GM19463 (cell line): ENCODE measurements around the gene DHX34.
"Not testable (repeated sequence)": the region's sequence is repeated elsewhere in the genome, so short reads cannot be mapped to it uniquely, and the experiment has no call there.

Experiments used
- ATAC-seq: cut with Tn5 transposase; IDR thresholded peaks from one replicate; pipeline ENCODE4 v1.9.1; 2021; ENCODE audit warnings: mild to moderate bottlenecking, moderate library complexity; ENCODE audit not compliant: unreplicated experiment

The DHX34 gene

DNA sequence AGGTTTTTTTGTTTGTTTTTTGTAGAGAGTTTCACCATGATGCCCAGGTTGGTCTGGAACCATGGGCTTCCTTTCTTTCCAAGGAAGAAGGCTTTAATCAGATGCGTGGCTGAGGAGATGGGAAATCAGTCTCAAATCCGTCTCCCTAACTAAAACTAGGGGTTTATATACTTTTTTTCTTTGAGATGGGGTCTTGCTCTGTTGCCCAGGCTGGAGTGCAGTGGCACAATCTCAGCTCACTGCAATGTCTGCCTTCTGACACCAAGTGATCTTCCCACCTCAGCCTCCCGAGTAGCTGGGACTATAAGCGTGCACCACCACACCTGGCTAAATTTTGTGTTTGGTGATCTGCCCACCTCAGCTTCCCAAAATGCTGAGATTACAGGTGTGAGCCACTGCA, 35.4 kb downstream of the DHX34 start:
- ATAC-seq, result not testable (repeated sequence)

DNA sequence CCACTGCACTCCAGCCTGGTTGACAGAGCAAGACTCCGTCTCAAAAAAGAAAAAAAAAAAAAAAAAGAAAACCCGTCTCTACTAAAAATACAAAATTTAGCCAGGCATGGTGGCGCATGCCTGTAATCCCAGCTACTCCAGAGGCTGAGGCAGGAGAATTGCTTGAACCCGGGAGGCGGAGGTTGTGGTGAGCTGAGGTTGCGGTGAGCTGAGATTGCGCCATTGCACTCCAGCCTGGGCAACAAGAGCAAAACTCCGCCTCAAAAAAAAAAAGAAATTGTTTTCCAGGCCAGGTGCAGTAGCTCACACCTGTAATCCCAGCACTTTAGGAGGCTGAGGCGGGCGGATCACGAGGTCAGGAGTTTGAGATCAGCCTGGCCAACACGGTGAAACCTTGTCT, 37.5 kb downstream of the DHX34 start:
- not testable (repeated sequence) for ATAC-seq

DNA sequence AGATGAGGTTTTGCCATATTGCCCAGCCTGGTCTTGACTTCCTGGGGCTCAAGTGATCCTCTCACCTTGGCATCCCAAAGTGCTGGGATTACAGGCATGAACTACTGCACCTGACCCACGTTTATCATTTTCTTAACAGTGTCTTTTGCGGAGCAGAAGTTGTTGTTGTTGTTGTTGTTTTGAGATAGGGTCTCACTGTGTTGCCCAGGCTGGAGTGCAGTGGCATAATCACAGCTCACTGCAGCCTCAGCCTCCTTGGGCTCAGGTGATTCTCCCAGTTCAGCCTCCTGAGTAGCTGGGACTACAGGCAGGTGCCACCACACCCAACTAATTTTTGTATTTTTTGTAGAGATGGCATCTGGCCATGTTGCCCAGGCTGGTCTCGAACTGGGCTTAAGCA, 38.5 kb downstream of the DHX34 start:
- ATAC-seq, result not testable (repeated sequence)

DNA sequence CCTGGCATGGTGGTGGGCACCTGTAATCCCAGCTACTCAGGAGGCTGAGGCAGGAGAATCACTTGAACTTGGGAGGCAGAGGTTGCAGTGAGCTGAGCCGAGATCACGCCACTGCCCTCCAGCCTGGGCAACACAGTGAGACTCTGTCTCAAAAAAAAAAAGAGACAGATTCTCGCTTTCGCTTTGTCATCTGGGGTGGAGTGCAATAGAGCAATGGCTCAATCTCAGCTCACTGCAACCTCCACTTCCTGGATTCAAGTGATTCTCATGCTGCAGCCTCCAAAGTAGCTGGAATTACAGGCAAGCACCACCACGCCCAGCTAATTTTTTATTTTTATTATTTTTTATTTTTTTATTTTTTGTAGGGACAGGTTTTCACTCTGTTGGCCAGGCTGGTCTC, 39.6 kb downstream of the DHX34 start:
- ATAC-seq, result not testable (repeated sequence)

DNA sequence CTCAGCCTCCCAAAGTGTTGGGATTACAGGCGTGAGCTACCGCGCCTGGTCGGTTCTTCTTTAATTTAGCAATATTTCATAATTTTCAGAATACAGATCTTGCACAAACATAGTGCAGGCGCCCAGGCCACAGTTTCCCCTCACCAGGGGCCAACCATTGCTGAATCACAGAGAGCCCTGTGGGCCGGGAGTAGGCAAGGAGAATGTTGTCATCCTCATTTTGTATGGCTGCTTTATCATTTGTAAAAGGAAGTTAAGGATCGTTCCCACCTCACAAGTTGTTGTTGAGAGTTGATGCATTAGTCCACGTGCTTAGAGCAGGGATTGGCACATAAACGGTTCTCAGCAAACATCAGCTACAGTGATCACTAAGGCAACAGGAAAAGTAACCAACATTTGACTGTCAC, 40.0 kb downstream of the DHX34 start:
- no peak for ATAC-seq

DNA sequence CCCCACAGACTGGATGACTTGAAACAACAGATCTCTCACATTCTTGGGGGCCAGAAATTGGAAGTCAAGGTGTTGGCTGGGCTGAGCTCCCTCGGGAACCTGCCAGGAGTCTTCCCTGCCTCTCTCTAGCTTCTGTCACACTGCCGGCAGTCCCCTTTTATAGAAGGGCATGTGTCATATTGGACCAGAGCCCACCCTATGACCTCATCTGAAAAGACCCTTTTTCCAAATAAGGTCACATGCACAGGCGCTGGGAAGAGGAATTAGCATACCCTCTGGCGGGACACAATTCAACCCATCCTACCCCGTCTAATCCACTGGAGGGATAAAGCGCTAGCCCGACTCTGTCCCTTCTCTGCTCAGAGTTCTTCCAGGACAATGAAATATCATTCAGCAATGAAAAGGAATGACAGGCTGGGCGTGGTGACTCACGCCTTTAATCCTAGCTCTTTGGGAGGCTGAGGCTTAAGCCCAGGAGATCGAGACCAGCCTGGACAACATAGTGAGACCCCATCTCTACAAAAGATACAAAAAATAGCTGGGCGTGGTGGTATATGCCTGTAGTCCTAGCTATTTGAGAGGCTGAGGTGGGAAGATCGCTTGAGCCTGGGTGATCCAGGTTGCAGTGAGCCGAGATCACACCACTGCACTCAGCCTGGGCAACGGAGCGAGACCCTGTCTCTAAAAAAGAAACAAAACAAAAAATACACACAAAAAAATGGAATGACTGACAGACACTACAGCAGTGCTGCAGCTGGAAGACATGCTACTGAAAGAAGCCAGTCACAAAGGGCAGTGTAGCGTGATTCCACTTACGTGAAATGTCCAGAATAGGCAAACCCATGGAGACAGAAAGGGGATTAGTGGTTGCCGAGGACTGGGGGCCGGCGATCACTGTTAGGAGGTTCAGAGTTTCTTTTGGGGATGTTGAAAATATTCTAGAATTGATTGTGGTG, 41.7 kb downstream of the DHX34 start:
- ATAC-seq, result no peak

DNA sequence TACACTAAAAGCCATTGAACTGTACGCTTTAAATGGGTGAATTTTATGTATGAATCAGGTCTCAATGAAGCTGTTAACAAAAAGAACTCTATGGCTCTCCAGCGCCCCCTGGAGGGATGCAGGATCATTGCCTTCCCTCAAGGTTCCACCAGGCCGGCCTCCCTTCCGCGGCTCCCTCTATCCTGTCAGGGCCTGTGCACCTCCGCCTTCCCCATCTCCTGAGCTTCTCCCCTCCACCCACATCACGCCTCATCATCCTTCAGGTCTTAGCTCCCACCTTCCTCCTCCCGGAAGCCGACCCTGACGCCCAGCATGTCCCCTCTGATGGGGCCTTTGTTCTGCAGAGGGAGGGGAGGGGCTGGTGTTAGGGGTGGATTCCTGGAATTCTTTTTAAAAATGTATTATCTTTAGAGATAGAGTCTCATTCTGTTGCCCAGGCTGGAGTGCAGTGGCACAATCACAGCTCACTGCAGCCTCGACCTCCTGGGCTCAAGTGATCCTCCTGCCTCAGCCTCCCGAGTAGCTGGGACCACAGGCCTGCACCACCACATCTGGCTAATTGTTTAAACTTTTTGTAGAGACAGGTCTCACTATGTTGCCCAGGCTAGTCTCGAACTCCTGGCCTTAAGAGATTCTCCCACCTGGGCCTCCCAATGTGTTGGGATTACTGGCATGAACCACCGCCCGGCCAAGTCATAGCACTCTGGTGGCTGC, 42.6 kb downstream of the DHX34 start:
- ATAC-seq, result no peak

DNA sequence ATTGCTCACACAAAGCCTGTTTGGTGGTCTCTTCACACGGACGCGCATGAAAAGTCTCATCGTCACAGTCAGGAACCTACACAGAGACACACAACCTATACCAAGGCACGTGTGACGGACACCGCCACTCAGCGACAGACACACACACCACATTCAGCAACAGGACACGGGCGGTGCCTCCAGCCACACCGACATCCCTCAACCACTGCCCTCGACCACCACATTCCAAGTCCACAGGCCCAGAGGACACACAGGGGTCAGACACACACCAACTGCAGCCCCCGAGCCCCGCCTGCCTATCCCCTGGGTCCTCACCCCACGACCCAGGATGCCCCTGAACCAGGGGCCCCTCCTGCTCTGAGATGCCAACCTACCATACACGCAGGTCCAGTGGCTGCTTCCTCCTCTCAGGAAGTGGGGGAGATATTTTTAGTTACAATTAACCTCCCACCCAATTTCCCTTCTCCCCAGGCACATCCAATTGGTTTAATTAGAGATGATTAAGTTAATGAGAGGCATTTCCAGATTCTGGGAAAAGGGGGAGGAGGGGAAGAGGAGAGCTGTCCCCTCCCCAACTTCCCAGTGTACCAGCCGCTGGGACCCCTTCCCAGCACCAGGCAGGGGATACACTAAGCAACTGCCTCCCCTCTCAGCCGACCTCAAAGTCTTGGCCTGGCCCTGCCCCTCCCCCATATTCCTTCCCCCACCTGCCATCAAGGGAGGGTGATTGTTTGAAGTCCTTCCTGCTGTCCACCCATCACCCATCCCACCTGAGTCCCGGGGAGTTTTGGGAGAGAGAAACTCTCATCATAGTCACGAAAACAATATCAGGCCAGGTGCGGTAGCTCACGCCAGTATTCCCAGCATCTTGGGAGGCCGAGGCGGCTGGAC, 49.8 kb downstream of the DHX34 start:
- no peak for ATAC-seq

DNA sequence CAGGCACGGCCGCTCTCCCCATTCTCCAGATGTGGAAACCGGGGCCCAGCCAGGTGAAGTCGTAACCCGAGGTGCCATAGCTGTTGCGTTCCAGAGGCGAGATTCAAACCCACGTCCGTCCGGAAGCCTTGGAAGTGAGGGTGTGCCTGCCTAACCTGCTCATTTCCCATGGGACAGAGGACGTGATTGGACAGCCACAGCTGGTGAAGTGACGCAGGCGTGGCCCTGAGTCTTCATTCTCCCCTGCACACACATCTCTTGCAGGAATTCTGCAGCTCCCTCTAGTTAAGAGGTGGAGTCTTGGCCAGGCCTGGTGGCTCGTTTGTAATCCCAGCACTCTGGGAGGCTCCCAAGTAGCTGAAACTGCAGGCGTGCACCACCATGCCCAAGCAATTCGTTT, 53.4 kb downstream of the DHX34 start:
- ATAC-seq, result no peak

DNA sequence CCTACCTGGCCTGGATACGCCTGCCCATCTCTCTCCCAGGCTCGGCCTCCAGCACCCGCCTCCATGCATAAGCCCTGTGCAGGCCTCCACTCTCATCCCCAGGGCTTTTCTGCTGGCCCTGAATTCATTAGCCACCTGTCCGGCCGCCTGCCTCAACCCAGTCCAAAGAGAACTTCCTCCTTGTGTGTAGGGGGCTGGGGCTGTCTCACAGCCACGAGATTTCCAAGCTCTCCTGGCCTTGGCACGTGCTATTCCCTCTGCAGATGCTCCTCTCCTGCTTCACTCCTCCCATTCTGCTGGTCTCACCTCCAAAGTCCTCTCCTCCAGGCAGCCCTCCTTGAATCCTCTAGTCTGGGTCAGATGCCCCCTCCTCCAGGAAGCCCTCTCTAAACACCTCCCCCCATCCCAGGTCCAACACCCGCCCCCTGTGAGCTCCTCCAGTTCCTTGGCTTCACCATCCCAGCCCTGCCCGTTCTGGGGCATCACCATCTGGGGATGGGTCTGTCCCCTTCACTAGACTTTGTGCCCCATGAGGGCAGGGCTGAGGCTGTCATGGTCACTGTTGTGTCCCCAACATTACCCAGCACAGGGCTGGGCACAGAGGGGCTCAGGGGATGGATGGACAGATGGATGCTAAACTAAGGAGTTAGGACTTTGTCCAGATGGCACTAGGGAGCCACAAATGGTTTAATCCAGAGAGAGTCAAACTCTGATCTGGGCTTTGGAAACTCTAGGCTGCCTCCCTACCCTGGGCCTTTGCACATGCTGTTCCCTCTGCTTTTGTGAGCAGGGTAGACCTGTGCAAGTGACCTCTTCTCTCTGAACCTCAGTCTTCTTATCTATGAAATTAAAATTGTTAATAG, 55.5 kb downstream of the DHX34 start:
- ATAC-seq, result no peak

DNA sequence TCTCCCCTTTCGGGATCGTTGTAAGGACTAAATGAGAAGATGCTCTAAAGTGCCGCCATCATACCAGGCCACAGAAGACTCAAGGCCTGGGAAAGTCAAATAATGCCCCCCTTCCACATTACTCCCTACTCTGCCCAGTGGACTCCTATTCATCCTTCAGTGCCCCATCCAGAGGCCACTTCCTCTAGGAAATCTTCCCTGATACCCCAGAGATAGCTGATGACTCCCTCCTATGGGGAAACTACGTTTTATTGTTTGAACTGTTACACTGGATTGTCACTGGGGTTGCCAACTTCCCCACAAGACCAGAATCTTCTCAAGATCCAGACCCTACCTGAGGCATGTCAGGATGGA, 56.1 kb downstream of the DHX34 start:
- ATAC-seq, result no peak

DNA sequence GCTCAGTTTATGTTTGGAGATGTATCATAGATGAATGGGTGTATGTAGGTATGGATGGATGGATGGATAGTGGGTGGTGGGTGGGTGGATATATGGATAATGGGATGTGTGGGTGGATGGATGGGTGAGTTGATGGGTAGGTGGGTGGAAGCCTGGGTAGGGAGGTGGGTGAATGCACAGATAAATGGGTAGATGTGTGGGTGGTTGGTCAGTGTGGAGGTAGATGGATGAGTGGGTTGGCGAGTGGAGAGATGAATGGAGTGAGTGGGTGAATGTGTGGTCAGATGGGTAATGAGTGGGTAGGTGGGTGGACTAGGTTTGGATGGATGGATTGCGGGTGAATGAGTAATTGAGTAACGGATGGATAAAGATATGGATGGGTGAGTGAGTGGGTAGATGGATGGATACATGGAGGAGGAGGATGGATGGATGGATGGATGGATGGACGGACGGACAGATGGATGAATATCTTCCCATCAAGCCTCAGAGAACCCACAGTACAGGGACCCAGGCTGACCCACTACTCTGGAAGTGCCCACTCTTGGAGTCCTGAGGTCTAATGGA, 56.8 kb downstream of the DHX34 start:
- no peak for ATAC-seq

DNA sequence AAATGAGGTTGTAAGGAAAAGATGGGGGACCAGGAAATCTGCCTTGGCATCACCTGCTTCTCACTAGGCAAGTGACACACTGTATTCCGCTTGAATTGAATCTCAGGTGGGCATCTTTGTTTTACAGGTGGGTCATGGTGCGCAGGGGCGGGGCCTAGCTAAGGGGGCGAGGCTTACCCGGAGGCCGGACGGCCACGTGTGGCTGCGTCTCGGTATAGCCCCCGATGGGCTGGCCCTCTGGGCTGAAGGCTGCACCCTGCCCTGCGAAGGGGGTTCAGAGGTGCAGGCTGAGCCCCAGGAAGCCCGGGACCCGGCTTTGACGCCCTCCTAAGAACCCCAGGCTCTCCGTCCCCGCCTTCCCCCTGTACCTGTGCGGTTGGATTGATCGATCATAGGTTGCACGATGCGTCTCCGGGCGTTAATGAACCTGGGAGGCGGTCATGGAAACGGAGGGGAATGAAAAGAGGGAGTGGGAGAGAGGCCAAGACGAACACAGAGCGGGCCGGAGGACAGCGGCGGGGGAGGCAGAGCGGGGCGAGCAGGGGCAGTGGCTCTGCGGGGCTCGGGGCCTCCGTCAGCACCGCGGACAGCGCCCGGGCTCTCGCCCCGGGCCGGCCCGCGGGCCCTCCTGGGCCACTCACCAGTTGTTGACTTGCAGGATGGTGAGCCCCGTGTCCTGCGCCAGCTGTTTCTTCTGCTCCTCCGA, 57.7 kb downstream of the DHX34 start:
- ATAC-seq, result no peak

DNA sequence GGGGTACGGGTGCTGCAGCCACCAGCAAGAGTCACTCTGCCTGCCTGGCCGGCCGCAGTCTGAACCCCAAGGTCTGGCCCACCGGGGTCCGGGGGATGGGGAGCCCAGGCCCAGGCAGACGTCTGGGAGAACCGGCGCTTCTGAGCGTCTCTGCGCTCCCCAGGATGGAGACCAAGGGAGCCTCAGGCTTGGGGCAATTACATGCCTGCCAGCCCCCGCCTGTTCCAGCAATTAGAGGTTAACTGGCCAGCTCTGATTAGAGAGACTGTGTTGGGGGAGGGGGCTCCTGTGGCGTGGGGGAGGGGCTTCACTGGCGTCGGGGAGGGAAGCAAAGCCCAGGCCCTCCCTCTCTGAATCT, 58.3 kb downstream of the DHX34 start:
- ATAC-seq, result no peak

DNA sequence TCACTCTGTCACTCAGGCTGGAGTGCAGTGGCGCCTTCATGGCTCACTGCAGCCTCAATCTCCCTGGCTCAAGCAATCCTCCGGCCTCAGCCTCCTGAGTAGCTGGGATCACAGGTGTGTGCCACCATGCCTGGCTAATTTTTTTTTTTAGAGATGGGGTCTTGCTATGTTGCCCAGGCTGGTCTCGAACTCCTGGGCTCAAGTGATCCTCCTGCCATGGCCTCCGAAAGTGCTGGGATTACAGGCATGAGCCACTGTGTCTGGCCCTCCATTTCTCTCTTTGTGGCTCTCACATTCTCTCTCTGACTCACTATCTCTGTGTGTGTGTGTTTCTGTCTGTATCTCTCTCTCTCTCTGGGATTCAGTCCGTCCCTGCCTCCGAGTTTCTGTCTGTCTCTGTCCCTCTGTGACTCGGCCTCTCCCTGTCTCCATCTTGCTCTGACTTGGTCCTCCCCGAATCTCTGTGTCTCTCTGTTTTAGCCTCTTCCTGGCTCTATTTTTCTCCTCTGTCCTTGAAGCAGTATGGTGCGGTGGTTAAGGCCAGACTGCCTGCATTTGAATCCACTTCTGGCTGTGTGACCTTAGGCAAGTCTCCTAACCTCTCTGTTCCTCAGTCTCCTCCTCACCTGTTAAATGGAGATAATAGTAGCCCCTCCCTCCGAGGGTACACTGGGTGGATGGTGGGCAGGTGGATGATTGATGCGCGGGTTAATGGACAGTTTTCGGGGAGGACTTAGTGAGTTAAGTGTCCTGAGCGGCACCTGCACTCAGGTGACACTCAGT, 59.2 kb downstream of the DHX34 start:
- no peak for ATAC-seq

DNA sequence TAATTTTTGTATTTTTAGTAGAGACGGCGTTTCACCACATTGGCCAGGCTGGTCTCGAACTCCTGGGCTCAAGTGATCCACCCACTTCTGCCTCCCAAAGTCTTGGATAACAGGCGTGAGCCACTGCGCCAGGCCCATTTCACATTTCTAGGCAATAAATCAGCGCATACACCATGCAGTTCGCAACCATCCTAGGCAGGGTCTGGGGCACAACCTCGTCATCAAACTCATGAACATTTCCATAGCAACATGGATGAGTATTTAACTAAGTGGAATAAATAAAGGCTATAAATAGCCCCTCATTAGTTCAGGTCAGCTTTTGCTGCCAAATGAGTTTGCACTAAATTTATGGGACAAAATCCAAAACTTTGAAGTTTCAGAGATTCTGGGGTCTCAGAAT, 62.0 kb downstream of the DHX34 start:
- ATAC-seq, result no peak

DNA sequence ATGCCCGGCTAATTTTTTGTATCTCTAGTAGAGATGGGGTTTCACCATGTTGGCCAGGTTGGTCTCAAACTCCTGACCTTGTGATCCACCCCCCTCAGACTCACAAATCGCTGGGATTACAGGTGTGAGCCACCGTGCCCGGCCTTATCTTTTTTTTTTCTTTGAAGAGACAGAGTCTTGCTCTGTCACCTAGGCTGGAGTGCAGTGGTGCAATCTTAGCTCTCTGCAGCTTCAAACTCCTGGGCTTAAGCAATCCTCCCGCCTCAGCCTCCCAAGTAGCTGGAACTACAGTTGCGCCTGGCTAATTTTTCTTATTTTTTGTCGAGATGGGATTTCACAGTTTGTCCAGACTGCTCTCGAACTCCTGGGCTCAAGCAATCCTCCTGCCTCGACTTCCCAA, 62.6 kb downstream of the DHX34 start:
- not testable (repeated sequence) for ATAC-seq

DNA sequence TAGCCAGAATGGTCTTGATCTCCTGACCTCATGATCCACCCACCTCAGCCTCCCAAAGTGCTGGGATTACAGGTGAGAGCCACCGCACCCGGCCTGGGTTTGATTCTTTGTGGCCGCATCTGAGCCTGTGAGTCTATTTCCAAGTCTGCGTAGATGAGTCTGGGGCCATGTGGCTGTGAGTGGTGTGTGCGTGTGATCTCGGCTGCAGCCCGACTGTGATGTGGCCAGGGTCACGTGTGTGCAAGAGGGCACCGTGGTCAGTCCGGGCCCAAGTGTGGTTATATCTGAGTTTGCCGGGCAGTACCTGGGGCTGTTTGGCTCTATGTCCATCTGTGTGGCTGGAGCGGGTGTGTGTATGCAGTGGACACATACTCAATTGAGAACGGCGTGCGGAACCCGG, 64.8 kb downstream of the DHX34 start:
- no peak for ATAC-seq

DNA sequence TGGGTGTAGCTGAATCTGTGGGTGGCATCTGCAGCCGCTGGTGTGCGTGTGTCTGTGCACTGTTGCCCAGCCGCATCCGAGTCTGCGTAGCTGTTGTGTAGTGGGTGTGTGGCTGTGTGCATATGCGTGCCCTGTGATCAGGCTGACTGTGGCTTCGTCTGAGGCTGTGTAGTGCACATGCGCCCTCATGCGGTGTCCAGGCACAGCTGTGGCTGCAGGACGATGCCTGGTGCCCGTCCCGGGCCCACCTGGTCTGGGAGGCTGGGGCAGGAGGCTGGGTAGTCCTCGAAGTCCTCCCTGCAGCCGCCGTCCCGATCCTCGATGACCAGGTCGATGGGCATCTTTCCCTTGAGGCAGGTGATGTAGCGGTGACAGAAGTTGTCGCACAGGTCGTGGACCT, 65.4 kb downstream of the DHX34 start:
- ATAC-seq, result no peak
